GM12891 (cell line): Measurements from ENCODE around the gene SLC49A3.

Source experiments
- PAX5 ChIP-seq: IDR thresholded peaks from 2 replicates; pipeline ENCODE4 v1.6.1; 2011; ENCODE audit warnings: low read length, moderate library complexity, mild to moderate bottlenecking; ENCODE audit not compliant: insufficient read depth, severe bottlenecking
- POLR2A ChIP-seq: IDR thresholded peaks from 2 replicates; pipeline ENCODE4 v1.6.1; 2011; ENCODE audit warnings: low read depth, low read length, control low read depth
- POLR2AphosphoS5 ChIP-seq: IDR thresholded peaks from 2 replicates; pipeline ENCODE4 v1.6.1; 2011; ENCODE audit warnings: low read depth, low read length, control low read depth
- POU2F2 ChIP-seq: IDR thresholded peaks from 2 replicates; pipeline ENCODE4 v1.6.1; 2011; ENCODE audit warnings: low read depth, mild to moderate bottlenecking, control low read depth, low read length, moderate library complexity
- SPI1 ChIP-seq: IDR thresholded peaks from 2 replicates; pipeline ENCODE4 v1.6.1; 2011; ENCODE audit warnings: low read depth, low read length, control low read depth
- TAF1 ChIP-seq: IDR thresholded peaks from 2 replicates; pipeline ENCODE4 v1.6.1; 2011; ENCODE audit warnings: low read depth, low read length, control low read depth

- TF ChIP-seq POLR2AphosphoS5: no peak
- TF ChIP-seq SPI1: no peak
- TF ChIP-seq POLR2A: no peak
- TF ChIP-seq TAF1: no peak
- no peak for TF ChIP-seq POU2F2
- no peak for TF ChIP-seq PAX5
Measured at GRCh38 chr4:679104-679481, 9.9 kb downstream of the SLC49A3 start.
